HepG2 (cell line): Measurements from ENCODE around the gene FSD2. TPM values are rescaled to one million over a fixed set of nuclear protein-coding genes. Genes with fewer than 3 reads are reported as not detected.

Experiments used
- ATAC-seq: fragments of 200-7000 bp; cut with Tn5 transposase; 3 replicates; pipeline ENCODE4 v1.9.1; 2020; ENCODE audit warnings: mild to moderate bottlenecking, moderate library complexity
- BruUV-seq: library from RNA; stranded (reverse); fragments of 400-500 nt; replicated peaks from 2 replicates; lab custom pipeline; 2021; lab: Mats Ljungman, UMichigan
- CTCF ChIA-PET: fragments of 300-600 bp; formaldehyde crosslinking; extraction: SDS; loops from one replicate; lab custom pipeline; 2021; ENCODE audit warnings: low total read pairs, inconsistent platforms, low intra/inter-chr PET ratio; lab: Yijun Ruan, JAX
- POLR2A ChIA-PET: fragments of 350-600 bp; sonication (Branson Sonifier 250); formaldehyde crosslinking; loops from one replicate; lab custom pipeline; 2020; ENCODE audit warnings: antibody characterized with exemption, inconsistent platforms; lab: Yijun Ruan, JAX
- DNase-seq: peaks from one replicate; pipeline ENCODE4 v3.0.0-alpha.2; 2015; ENCODE audit warnings: low spot score
- FAIRE-seq: peaks from 3 replicates; lab custom pipeline; 2011; peaks lifted over from hg19 to GRCh38; lab: Jason Lieb, UNC
- H2AFZ ChIP-seq: one replicate; pipeline ENCODE4 v1.6.1; 2011; ENCODE audit warnings: low read length, inconsistent platforms
- H3K27ac ChIP-seq: fragments of 300-600 bp; 3 replicates; pipeline ENCODE4 v1.8.0; 2011; ENCODE audit warnings: mixed run types, mild to moderate bottlenecking, mixed read lengths, low read length, inconsistent platforms; ENCODE audit not compliant: insufficient read depth; ENCODE audit errors: extremely low read length
- H3K27me3 ChIP-seq, 2 experiments: fragments of 200-600 bp in 1 of 2; 2 replicates in 1 of 2; 3 replicates in 1 of 2; pipeline versions ENCODE4 v1.6.0 to v1.8.0; 2011; ENCODE audit warnings: low read length in 2 of 2, mild to moderate bottlenecking in 2 of 2, moderate library complexity in 2 of 2, inconsistent platforms in 1 of 2; ENCODE audit not compliant: insufficient read depth in 2 of 2, control insufficient read depth in 1 of 2
- H3K36me3 ChIP-seq, 2 experiments: fragments of 200-600 bp in 1 of 2; replicated peaks in 1 of 2; 2 replicates in 1 of 2; 3 replicates in 1 of 2; pipeline versions ENCODE4 v1.5.1 to v1.8.0; 2011; ENCODE audit warnings: low read length in 2 of 2, inconsistent platforms in 1 of 2; ENCODE audit not compliant: insufficient read depth in 2 of 2, control insufficient read depth in 1 of 2
- H3K4me1 ChIP-seq: 2 replicates; pipeline ENCODE4 v1.5.1; 2012; ENCODE audit warnings: low read length, inconsistent platforms; ENCODE audit not compliant: insufficient read depth
- H3K4me2 ChIP-seq: 2 replicates; pipeline ENCODE4 v1.6.0; 2011; ENCODE audit warnings: low read depth, low read length, inconsistent platforms
- H3K4me3 ChIP-seq, 3 experiments: fragments of 200-600 bp in 1 of 3; sonication (generic), shearing (Covaris generic) in 1 of 3; replicated peaks in 1 of 3; 2 replicates each; pipeline ENCODE4 v1.5.1; 2011 to 2016; ENCODE audit warnings: low read length in 3 of 3, inconsistent platforms in 2 of 3, low read depth in 2 of 3, mild to moderate bottlenecking in 2 of 3, control low read depth in 1 of 3, mixed read lengths in 1 of 3; ENCODE audit not compliant: insufficient read depth in 1 of 3
- H3K79me2 ChIP-seq: one replicate; pipeline ENCODE4 v1.6.1; 2011; ENCODE audit warnings: low read length, inconsistent platforms; ENCODE audit not compliant: insufficient read depth
- H3K9ac ChIP-seq: 2 replicates; pipeline ENCODE4 v1.6.0; 2011; ENCODE audit warnings: mild to moderate bottlenecking, low read depth, low read length, inconsistent platforms; ENCODE audit not compliant: insufficient read depth
- H3K9me3 ChIP-seq: 2 replicates; pipeline ENCODE4 v1.5.1; 2012; ENCODE audit warnings: mild to moderate bottlenecking, low read length
- H4K20me1 ChIP-seq: 2 replicates; pipeline ENCODE4 v1.6.0; 2011; ENCODE audit warnings: inconsistent platforms, mild to moderate bottlenecking, low read length, moderate library complexity; ENCODE audit not compliant: insufficient read depth
- ATF2 ChIP-seq: sonication (generic); formaldehyde crosslinking; IDR thresholded peaks from 2 replicates; pipeline ENCODE4 v1.4.0; 2020; ENCODE audit warnings: missing genetic modification reagents
- ATM ChIP-seq: fragments of 450-650 bp; IDR thresholded peaks from 2 replicates; pipeline ENCODE4 v1.7.1; 2017; ENCODE audit warnings: mild to moderate bottlenecking, borderline replicate concordance
- CBX5 ChIP-seq: sonication (generic); formaldehyde crosslinking; IDR thresholded peaks from 2 replicates; pipeline ENCODE4 v1.4.0; 2020; ENCODE audit warnings: missing genetic modification reagents, borderline replicate concordance
- CREM ChIP-seq, 2 experiments: sonication (generic) in 1 of 2; formaldehyde crosslinking in 1 of 2; IDR thresholded peaks; 2 replicates each; pipeline versions ENCODE4 v1.4.0 to v1.6.1; 2016 to 2020; ENCODE audit warnings: antibody characterized with exemption in 1 of 2, mild to moderate bottlenecking in 1 of 2, missing genetic modification reagents in 1 of 2
- EP300 ChIP-seq, 3 experiments: sonication (generic) in 1 of 3; formaldehyde crosslinking in 1 of 3; IDR thresholded peaks; 2 replicates each; pipeline versions ENCODE4 v1.5.1 to v1.6.1; 2011 to 2020; ENCODE audit warnings: low read depth in 2 of 3, low read length in 2 of 3, borderline replicate concordance in 1 of 3, improper control_type of control experiment in 1 of 3, mild to moderate bottlenecking in 1 of 3, missing genetic modification reagents in 1 of 3, moderate library complexity in 1 of 3
- GLMP ChIP-seq: sonication (generic); formaldehyde crosslinking; IDR thresholded peaks from 2 replicates; pipeline ENCODE4 v1.9.0; 2021; ENCODE audit warnings: missing genetic modification reagents, mild to moderate bottlenecking, borderline replicate concordance
- HMGA1 ChIP-seq: sonication (generic); formaldehyde crosslinking; conservative IDR thresholded peaks from 2 replicates; pipeline ENCODE4 v1.4.0; 2020; ENCODE audit warnings: missing genetic modification reagents
- KDM6A ChIP-seq: IDR thresholded peaks from 2 replicates; pipeline ENCODE4 v1.6.1; 2016; ENCODE audit warnings: low read depth
- MYPOP ChIP-seq: sonication (generic); formaldehyde crosslinking; IDR thresholded peaks from 2 replicates; pipeline ENCODE4 v1.8.1; 2023; ENCODE audit warnings: mild to moderate bottlenecking, moderate library complexity, missing genetic modification reagents
- NFIC ChIP-seq: IDR thresholded peaks from 2 replicates; pipeline ENCODE4 v1.6.1; 2012; ENCODE audit warnings: mild to moderate bottlenecking, low read length, inconsistent platforms
- NR1H2 ChIP-seq: sonication (generic); formaldehyde crosslinking; IDR thresholded peaks from 2 replicates; pipeline ENCODE4 v1.8.1; 2022; ENCODE audit warnings: low read depth, missing genetic modification reagents, borderline replicate concordance
- ONECUT2 ChIP-seq: sonication (generic); formaldehyde crosslinking; IDR thresholded peaks from 2 replicates; pipeline ENCODE4 v1.4.0; 2020; ENCODE audit warnings: missing genetic modification reagents
- RELA ChIP-seq: sonication (generic); formaldehyde crosslinking; IDR thresholded peaks from 2 replicates; pipeline ENCODE4 v1.4.0; 2020; ENCODE audit warnings: missing genetic modification reagents
- REXO4 ChIP-seq: sonication (generic); formaldehyde crosslinking; IDR thresholded peaks from 2 replicates; pipeline ENCODE4 v1.8.0; 2022; ENCODE audit warnings: missing genetic modification reagents, mild to moderate bottlenecking, borderline replicate concordance
- TEF ChIP-seq: sonication (generic); formaldehyde crosslinking; IDR thresholded peaks from 2 replicates; pipeline ENCODE4 v1.5.0; 2020; ENCODE audit warnings: missing genetic modification reagents
- TRAFD1 ChIP-seq: sonication (generic); formaldehyde crosslinking; IDR thresholded peaks from 2 replicates; pipeline ENCODE4 v1.5.1; 2020; ENCODE audit warnings: missing genetic modification reagents, mild to moderate bottlenecking, borderline replicate concordance
- ZNF343 ChIP-seq: sonication (generic); formaldehyde crosslinking; IDR thresholded peaks from 2 replicates; pipeline ENCODE4 v1.4.0; 2020; ENCODE audit warnings: mild to moderate bottlenecking, missing genetic modification reagents
- ZNF670 ChIP-seq: sonication (generic); formaldehyde crosslinking; IDR thresholded peaks from 2 replicates; pipeline ENCODE4 v1.8.0; 2022; ENCODE audit warnings: mild to moderate bottlenecking, missing genetic modification reagents, borderline replicate concordance
- ZSCAN12 ChIP-seq: sonication (generic); formaldehyde crosslinking; IDR thresholded peaks from 2 replicates; pipeline ENCODE4 v1.9.0; 2021; ENCODE audit warnings: mild to moderate bottlenecking, missing genetic modification reagents
- ZSCAN29 ChIP-seq: sonication (generic); formaldehyde crosslinking; conservative IDR thresholded peaks from 2 replicates; pipeline ENCODE4 v1.4.0; 2020; ENCODE audit warnings: mild to moderate bottlenecking, missing genetic modification reagents
- WGBS: methylation state at CpG from one replicate; pipeline ENCODE4 v1.1.6; 2017; ENCODE audit warnings: low lambda C conversion rate; 5-methylcytosine and 5-hydroxymethylcytosine counted together
- in situ Hi-C: cut with HindIII; loops from 2 replicates; pipeline ENCODE4 v1.10.0; 2017; ENCODE audit warnings: low pct_unique_long_range_greater_than_20kb; ENCODE audit not compliant: extremely low pct_ligation_motif_present
- intact Hi-C: fragments of 100-400 bp; cut with micrococcal nuclease; formaldehyde crosslinking; loops from one replicate; pipeline ENCODE4 v1.10.0; 2022; ENCODE audit not compliant: unreplicated experiment
- polyA plus RNA-seq, 8 experiments: library from polyadenylated mRNA; depleted of rRNA in 3 of 8; stranded (reverse) in 7 of 8; unstranded in 1 of 8; fragments of >200 nt; fragmentation: Illumina TruSeq in 4 of 8; extraction: Trizol in 4 of 8; gene quantifications; 2 replicates each; pipeline versions ENCODE4 v1.2.1 to v1.2.3, GENCODE V29; 2011 to 2016; ENCODE audit warnings: low read depth in 4 of 8, missing spikeins in 1 of 8, mixed read lengths in 1 of 8; ENCODE audit not compliant: insufficient read depth in 1 of 8
- total RNA-seq, 5 experiments: library from RNA; depleted of rRNA; stranded (reverse); fragments of >200 nt; fragmentation: Illumina TruSeq; extraction: Trizol; gene quantifications; 2 replicates each; pipeline ENCODE4 v1.2.3, GENCODE V29; 2016; ENCODE audit warnings: low read depth in 1 of 5

The FSD2 gene
- total and polyA plus RNA-seq, 2 of the 13 experiments (the other 11 are each of a cell fraction or from before 2014, with no cell fraction given): not detected

- no peak for TF ChIP-seq EP300 (IDR thresholded peaks at IDR 0.05; ENCODE audit: low read depth in 2 of 2, low read length in 2 of 2)
- TF ChIP-seq EP300 (CRISPR knock-in tag; IDR thresholded peaks at IDR 0.05; ENCODE audit: borderline replicate concordance): no peak
- no peak for TF ChIP-seq NR1H2 (CRISPR knock-in tag)
- TF ChIP-seq HMGA1: no peak
- TF ChIP-seq ZNF343 (CRISPR knock-in tag): no peak
- TF ChIP-seq TEF (CRISPR knock-in tag): no peak
- no peak for TF ChIP-seq ZNF670
- TF ChIP-seq ZSCAN29 (CRISPR knock-in tag): no peak
- TF ChIP-seq ATM: no peak
- TF ChIP-seq ONECUT2 (CRISPR knock-in tag): no peak
- TF ChIP-seq NFIC: no peak
- TF ChIP-seq CBX5: no peak
- TF ChIP-seq GLMP (CRISPR knock-in tag): no peak
- no peak for TF ChIP-seq ATF2
- no peak for TF ChIP-seq CREM (IDR thresholded peaks at IDR 0.05)
- TF ChIP-seq CREM (CRISPR knock-in tag; IDR thresholded peaks at IDR 0.05): no peak
- TF ChIP-seq REXO4 (CRISPR knock-in tag): no peak
- TF ChIP-seq MYPOP (CRISPR knock-in tag): no peak
- no peak for TF ChIP-seq TRAFD1
- TF ChIP-seq KDM6A (CRISPR knock-in tag): no peak
- TF ChIP-seq RELA (CRISPR knock-in tag): no peak
- TF ChIP-seq ZSCAN12 (CRISPR knock-in tag): no peak
- no peaks in the 10 kb centered on the region for H3K79me2 ChIP-seq
- POLR2A ChIA-PET: no interaction called here
- no TSS peak for BruUV-seq
- no peaks in the 10 kb centered on the region for H3K27me3 ChIP-seq
- no peak for ATAC-seq
- H3K9me3 ChIP-seq: no peaks in the 10 kb centered on the region
- H3K36me3 ChIP-seq: no peaks in the 10 kb centered on the region
- H3K4me2 ChIP-seq: no peak overlapping the region
- no peak overlapping the region for H3K27ac ChIP-seq
- WGBS: 82% methylated on average over 1 of the region's 1 CpG
- CTCF ChIA-PET: no interaction called here
- no peak for DNase-seq
- H3K4me1 ChIP-seq: 0 out of 2 replicates have a peak, but pooled peaks cover under 1% of the 10 kb centered on the region
- intact Hi-C loops (no loop called here), in situ Hi-C loops (no loop called here)
- H3K4me3 ChIP-seq: no peak overlapping the region
- H2AFZ ChIP-seq: no peak overlapping the region
- H3K9ac ChIP-seq: no peak overlapping the region
- no peaks in the 10 kb centered on the region for H4K20me1 ChIP-seq
- no peak for FAIRE-seq
Observed at GRCh38 chr15:82743810-82744209, 62.1 kb downstream of the FSD2 start.
